Globus pallidus (tissue), 1 donor: ENCODE results near the gene ZNF557.

ENCODE experiments used
- DNase-seq: peaks from one replicate; pipeline ENCODE4 v3.0.0-alpha.2; 2015; ENCODE audit warnings: low spot score

ZNF557 gene

GRCh38 chr19:7125221-7125620 lies 55.7 kb downstream of the ZNF557 start:
- no peak for DNase-seq

DNA sequence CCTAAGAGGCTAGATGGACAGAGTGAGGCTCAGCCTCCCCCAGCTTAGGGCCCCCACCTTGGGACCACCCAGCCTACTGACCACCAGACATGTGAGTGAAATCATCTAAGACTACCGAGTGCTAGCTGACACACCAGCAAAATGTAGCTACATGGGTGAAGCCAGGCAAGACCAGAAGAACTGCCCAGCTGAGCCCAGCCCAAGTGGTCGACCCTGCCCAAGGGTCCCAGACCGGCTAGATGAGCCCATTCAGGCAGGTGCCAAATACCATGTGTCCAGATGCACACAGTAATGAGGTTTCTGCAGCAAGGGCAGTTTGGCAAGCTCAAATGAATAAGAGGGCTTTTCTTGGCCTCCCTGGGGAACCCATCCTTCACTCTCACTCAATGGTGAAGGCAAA lies 56.6 kb downstream of the ZNF557 start:
- no peak for DNase-seq

DNA sequence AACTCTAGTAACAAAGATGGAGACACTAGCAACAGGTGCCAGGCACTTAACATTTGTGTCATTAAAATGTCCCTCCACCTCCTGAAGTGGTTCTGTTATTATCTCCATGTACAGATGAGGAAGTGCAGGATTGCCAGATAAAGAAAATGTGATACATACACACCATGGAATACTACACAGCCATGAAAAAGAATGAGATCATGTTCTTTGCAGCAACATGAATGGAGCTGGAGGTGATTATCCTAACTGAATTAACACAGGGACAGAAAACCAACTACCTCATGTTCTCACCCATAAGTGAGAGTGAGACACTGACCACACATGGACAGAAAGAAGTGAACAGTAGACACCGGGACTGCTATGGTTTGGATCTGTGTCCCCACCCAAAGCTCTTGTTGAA lies 60.5 kb downstream of the ZNF557 start:
- DNase-seq = no peak

- no peak for DNase-seq
Measured at GRCh38 chr19:7132054-7132453, 62.6 kb downstream of the ZNF557 start.

DNA sequence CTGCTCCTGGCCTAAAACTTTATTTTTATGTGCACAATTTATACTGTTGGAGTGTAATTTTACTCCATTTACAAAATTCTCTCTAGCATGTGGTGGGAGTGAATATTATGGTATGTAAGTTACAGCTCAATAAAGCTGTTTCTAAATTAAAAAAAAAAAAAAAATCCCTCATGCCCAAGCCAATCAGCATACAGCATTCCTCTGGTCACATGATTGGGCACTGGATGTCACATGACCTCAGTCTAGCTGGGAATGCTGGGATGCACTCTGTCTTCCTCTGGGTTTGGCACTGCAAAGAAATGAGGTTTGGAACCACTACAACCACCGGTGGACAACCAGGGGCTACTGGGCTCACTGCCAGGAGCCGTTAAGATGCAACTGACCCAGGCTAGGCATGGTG lies 67.6 kb downstream of the ZNF557 start:
- no peak for DNase-seq
